Hepatic stellate cell (primary cell): ENCODE measurements around the gene SULT6B1.
"Not testable (repeated sequence)": the region's sequence is repeated elsewhere in the genome, so short reads cannot be mapped to it uniquely, and the experiment has no call there.

Source experiments
- DNase-seq: peaks from one replicate; pipeline ENCODE4 v3.0.0; 2011; ENCODE audit warnings: low spot score

SULT6B1 gene

GRCh38 chr2:37188570-37188969, at the start of gene SULT6B1:
Gene SULT6B1 (minus strand): TSS chr2:37188670. CDS start chr2:37188640, 30 bp downstream.
- no peak for DNase-seq

GRCh38 chr2:37232131-37232933, 43.9 kb upstream of the SULT6B1 start:
- DNase-seq = no peak

DNA sequence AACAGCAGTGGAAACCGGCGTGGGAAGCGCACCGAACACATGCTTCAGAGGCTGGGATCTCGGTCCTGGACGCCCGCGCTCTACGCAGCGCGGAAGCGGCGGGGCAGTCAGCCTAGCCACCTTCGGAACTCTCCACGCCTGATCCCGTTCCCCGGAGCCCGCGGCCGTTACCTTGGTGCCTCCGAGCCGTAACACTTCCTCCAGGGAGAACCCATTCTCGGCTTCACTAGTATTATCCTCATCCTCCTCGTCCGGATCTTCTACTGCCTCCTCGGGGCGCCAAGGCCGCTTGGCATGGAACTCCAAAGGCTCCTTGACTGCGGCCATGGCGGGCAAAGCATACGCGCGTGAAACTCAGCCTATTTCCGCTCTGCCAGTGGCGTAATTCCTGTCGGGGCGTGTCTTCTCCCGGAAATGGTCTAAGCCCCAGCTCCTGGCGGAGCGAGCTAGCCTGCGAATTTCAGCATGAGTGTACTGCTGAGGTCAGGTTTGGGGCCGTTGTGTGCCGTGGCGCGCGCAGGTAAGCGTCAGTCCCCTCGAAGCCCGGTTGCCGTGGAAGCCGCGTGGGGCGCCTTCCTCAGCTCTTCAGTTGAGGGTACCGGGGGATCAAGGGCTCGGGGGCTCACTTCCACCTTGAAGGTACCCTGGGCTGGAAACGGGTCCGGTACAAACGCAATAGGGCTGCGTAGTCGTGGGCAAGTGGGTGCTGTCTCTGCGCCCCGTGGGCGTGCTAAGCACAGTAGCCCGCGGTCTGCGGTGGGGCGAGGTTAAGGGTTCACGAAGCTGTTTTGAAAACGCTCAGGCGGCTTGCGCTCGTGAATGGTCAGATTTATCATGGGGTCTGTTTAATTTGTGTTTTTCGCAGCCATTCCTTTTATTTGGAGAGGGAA, 43.0 kb upstream of the SULT6B1 start, which contains the start of the genes CEBPZ and NDUFAF7:
TSS of gene CEBPZ (minus strand) at position 356 of the 890 bp plus-strand sequence. CDS start at position 327, 29 bp downstream.
TSS of gene NDUFAF7 (plus strand) at position 418 of the 890 bp plus-strand sequence. CDS start at position 466, 48 bp downstream.
- peak; percentile 92 for DNase-seq

DNA sequence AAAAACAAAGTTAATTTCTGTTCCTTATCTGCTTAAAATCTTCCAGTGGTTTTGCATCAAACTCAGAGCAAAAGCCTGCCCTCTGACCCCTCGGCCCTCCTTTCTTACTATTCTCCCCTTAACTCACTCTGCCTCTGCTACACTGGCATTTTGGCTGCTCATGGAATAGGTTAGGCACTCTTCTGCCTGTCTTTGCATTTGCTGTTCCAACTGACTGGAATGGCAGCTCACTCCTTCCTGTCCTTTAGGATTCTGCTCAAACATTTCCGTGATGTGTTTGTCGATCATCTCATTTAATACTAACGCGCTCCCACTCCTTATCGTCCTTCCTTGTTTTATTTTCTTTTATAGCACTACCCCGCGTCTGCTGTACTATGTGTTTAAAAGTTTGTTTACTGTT, 42.1 kb upstream of the SULT6B1 start:
- no peak for DNase-seq

- no peak for DNase-seq
Observed at GRCh38 chr2:37228788-37229187, 40.3 kb upstream of the SULT6B1 start.

- DNase-seq = no peak
Observed at GRCh38 chr2:37226863-37227262, 38.4 kb upstream of the SULT6B1 start.

- not testable (repeated sequence) for DNase-seq
Observed at GRCh38 chr2:37225129-37225528, 36.7 kb upstream of the SULT6B1 start.

DNA sequence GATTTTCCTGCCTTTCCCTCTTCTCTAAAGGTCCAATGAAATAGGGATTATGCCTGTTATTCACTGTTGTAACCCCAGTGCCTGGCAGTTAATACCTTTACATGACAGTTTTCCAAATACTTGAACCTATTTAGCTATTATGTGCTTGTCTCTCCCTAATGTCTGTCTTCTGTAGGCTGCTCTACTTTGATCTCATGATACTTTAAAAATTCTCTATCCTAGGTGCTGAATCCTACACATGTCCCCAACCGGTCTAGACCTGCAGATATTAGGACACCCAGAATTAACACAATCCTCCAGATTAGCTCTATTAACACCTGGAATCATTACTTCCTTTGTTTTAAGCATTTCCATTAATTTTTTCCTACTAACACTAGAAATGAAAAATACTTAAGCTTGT, 35.6 kb upstream of the SULT6B1 start:
- DNase-seq = no peak

- no peak for DNase-seq
Observed at GRCh38 chr2:37223131-37223530, 34.7 kb upstream of the SULT6B1 start.

GRCh38 chr2:37219046-37219445, 30.6 kb upstream of the SULT6B1 start:
- no peak for DNase-seq

DNA sequence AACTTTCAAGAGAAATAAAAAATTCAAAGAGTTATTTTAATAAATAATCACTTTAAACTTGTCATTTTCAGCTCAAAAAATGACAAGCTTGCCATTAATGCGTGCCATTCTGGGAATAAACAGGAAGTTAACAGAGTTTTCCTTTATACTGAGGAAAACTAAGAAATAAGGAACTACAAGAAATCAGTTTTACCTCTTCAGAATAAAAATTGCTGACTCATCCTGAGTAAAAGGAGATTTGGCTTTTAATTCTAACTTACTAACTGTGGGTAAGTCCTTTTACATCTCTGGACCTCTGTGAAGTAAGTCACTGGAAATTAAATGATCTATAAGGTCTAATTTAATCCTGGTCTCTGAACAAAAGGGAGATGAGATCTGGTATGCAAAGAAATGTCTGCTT, 26.8 kb upstream of the SULT6B1 start:
- no peak for DNase-seq

- DNase-seq = no peak
Observed at GRCh38 chr2:37211939-37212338, 23.5 kb upstream of the SULT6B1 start.

GRCh38 chr2:37211212-37211611, 22.7 kb upstream of the SULT6B1 start:
- DNase-seq = no peak

DNA sequence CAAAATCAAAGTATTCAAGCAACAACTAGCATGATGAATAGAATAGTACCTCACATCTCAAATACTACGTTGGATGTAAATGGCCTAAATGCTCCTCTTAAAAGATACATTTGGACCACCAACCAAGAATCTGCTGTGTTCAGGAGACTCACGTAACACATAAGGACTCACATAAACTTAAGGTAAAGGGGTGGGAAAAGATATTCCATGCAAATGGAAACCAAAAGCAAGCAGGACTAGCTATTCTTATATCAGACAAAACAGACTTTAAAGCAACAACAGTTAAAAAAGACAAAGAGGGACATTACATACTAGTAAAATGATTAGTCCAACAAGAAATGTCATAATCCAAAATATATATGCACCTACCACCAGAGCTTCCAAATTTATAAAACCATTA, 18.3 kb upstream of the SULT6B1 start:
- not testable (repeated sequence) for DNase-seq

- no peak for DNase-seq
Observed at GRCh38 chr2:37205689-37206341, 17.3 kb upstream of the SULT6B1 start.

DNA sequence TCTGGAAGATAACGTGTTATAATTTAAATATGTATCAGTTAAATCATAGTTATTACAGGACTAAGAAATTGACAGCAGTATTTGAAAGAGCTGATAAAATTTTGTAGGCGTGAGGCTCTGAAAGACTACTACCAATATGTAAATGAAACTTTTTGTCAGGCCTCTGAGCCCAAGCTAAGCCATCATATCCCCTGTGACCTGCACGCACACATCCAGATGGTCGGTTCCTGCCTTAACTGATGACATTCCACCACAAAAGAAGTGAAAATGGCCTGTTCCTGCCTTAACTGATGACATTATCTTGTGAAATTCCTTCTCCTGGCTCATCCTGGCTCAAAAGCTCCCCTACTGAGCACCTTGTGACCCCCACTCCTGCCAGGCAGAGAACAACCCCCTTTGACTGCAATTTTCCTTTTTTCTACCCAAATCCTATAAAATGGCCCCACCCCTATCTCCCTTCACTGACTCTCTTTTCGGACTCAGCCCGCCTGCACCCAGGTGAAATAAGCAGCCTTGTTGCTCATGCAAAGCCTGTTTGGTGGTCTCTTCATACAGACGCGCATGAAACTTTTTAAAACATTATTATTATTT, 16.7 kb upstream of the SULT6B1 start:
- DNase-seq = not testable (repeated sequence)

DNA sequence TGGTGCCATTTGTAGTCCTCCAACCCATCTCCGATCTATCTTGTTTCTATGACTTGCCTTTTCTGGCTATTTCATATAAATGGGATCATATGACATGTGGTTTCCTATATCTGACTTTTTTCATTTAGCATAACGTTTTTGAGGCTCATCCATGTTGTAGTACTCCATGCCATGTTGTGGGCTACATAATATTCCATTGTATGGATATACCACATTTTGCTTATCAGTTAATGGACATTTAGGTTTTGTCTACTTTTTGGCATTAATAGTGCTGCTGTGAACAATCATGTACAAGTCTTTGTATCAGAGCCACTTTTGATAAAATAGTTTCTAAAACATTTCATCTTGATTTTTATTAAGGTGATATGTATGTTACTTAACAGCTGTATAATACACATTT, 15.2 kb upstream of the SULT6B1 start:
- no peak for DNase-seq

DNA sequence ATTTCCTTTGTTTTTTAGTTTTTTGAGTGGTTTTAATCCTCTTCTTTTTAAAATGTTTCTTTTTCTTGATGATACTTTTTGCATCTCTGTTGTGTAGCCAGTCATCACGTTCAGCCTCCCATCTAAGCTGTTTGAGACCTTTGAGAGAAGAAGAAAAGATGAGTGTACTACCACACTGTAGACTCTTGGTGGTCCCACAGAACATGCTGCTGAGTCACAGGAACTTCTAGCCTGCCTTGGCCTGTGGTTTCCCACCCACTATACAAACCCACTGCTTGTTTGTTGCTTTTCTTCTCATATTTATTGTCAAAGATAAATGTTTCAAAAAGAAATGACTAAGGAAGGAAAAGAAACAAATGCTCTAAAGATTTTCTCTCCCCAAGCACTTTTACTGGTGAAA, 13.3 kb upstream of the SULT6B1 start:
- DNase-seq = no peak

GRCh38 chr2:37201208-37201607, 12.7 kb upstream of the SULT6B1 start:
- no peak for DNase-seq

DNA sequence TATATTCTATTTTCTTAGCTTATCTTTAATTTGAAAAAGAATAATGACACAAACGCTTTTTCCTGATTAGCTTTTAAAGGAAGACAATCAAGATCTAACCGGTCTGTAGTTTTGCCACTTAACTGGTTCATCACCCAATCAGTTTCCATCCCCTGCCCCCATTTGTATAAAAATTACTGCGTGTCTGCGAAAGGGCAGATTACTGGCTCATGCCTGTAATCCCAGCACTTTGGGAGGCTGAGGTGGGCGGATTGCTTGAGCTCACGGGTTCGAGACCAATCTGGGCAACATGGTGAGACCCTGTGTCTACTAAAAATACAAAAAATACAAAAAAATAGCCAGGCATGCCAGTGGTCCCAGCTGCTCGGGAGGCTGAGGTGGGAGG, 10.2 kb upstream of the SULT6B1 start:
- DNase-seq = no peak

DNA sequence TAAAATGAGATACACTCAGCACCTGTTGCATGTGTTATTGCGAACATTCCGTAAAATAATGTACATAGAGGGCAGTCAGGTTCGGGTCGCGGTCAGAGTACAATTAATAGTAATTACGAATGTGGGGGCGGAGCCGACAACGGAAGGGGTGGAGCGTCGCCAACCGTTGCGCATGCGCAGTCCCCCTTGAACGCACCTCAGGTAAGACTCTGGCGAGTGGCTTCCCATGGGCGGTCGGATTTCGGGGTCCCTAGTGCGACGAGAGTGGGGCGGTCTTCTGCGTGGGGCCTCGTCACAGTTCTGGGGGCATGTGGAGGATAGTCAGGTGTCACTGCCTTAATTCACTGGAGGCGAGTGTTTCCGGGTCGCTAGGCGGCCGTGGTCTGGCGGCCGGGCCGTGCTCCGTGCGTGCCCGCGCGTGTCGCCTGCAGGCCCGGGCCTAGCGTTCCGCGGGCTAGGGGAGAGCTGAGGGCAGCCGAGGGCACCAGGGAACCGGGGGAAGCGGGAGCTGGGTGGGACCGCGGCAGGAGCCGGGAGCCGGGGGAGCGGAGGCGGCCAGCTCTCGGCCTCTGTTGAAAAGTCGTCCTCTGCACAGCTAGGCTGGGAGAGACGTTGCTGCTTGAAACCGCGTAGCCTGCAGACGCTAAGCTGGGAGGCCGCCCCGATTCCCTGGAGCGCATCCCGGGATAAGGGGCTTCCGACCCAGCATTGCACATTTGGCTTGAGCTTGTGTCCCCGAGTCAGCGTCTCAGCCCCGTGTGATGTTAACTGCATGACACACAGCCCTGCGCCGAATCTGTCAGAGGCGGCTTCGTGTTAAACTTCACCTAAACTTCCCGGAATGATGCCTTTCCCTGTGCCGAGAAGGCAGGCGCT, 8.1 kb upstream of the SULT6B1 start, which contains the start of gene CEBPZOS:
TSS of gene CEBPZOS (plus strand) at position 177 of the 876 bp plus-strand sequence. CDS start 3,209 bp downstream, outside the sequence.
- peak; percentile 81 for DNase-seq
